ENCODE measurements around the gene STON1. TPM values are rescaled to one million over a fixed set of nuclear protein-coding genes. Genes with fewer than 3 reads are reported as not detected.
"Not testable (repeated sequence)": the region's sequence is repeated elsewhere in the genome, so short reads cannot be mapped to it uniquely, and the experiment has no call there.

Gene STON1
- total RNA-seq, 1 experiment from 2014 or later = 2.2 TPM

- Histone ChIP-seq H3K4me3 (no peak overlapping the region), H3K36me3 (no peaks in the 10 kb centered on the region), H3K9me3 (no peaks in the 10 kb centered on the region), H3K27me3 (no peaks in the 10 kb centered on the region)
- no peak for DNase-seq
These were observed 58.8 kb downstream of the STON1 start for GRCh38 chr2:48588745-48589144.

GRCh38 chr2:48589170-48589767 is 59.3 kb downstream of the STON1 start:
- H3K36me3 ChIP-seq = no peaks in the 10 kb centered on the region

GRCh38 chr2:48590017-48590416 is 60.1 kb downstream of the STON1 start:
- Histone ChIP-seq H3K4me3 (no peak overlapping the region), H3K36me3 (no peaks in the 10 kb centered on the region), H3K27me3 (no peaks in the 10 kb centered on the region), H3K9me3 (no peaks in the 10 kb centered on the region)
- no peak for DNase-seq

More at GRCh38 chr2:48589170-48589767, 59.3 kb downstream of the STON1 start:
- Histone ChIP-seq H3K9me3 (no peaks in the 10 kb centered on the region), H3K4me3 (no peak overlapping the region), H3K27me3 (no peaks in the 10 kb centered on the region)
- DNase-seq = peak; percentile 11

GRCh38 chr2:48592067-48592466 is 62.1 kb downstream of the STON1 start:
- no peaks in the 10 kb centered on the region for H3K27me3 ChIP-seq
- H3K36me3 ChIP-seq = no peaks in the 10 kb centered on the region
- H3K9me3 ChIP-seq = no peaks in the 10 kb centered on the region
- no peak overlapping the region for H3K4me3 ChIP-seq
- DNase-seq = no peak

GRCh38 chr2:48596751-48597150 is 66.8 kb downstream of the STON1 start:
- not testable (repeated sequence) for H3K4me3 ChIP-seq, H3K9me3 ChIP-seq, H3K27me3 ChIP-seq, DNase-seq, H3K36me3 ChIP-seq

- H3K36me3 ChIP-seq = no peaks in the 10 kb centered on the region
- H3K9me3 ChIP-seq = no peaks in the 10 kb centered on the region
- no peak for DNase-seq
- H3K4me3 ChIP-seq = no peak overlapping the region
- H3K27me3 ChIP-seq = no peaks in the 10 kb centered on the region
These were observed 67.5 kb downstream of the STON1 start for GRCh38 chr2:48597492-48597891.

GRCh38 chr2:48600204-48600813 is 70.4 kb downstream of the STON1 start:
- H3K4me3 ChIP-seq = no peak overlapping the region
- H3K9me3 ChIP-seq = no peaks in the 10 kb centered on the region
- no peaks in the 10 kb centered on the region for H3K27me3 ChIP-seq
- DNase-seq = no peak
- H3K36me3 ChIP-seq = no peaks in the 10 kb centered on the region

GRCh38 chr2:48600917-48601316 is 71.0 kb downstream of the STON1 start:
- Histone ChIP-seq H3K27me3 (no peaks in the 10 kb centered on the region), H3K9me3 (no peaks in the 10 kb centered on the region), H3K36me3 (no peaks in the 10 kb centered on the region), H3K4me3 (no peak overlapping the region)
- peak; percentile 60 for DNase-seq

- H3K36me3 ChIP-seq = no peaks in the 10 kb centered on the region
- H3K4me3 ChIP-seq = no peak overlapping the region
- peak; percentile 3 for DNase-seq
- no peaks in the 10 kb centered on the region for H3K27me3 ChIP-seq
- no peaks in the 10 kb centered on the region for H3K9me3 ChIP-seq
These were observed 71.4 kb downstream of the STON1 start for GRCh38 chr2:48601349-48601748.

- no peak for DNase-seq
- Histone ChIP-seq H3K27me3 (no peaks in the 10 kb centered on the region), H3K4me3 (no peak overlapping the region), H3K36me3 (no peaks in the 10 kb centered on the region), H3K9me3 (no peaks in the 10 kb centered on the region)
These were observed 75.7 kb downstream of the STON1 start for GRCh38 chr2:48605482-48606175.

GRCh38 chr2:48607307-48608014 is 77.5 kb downstream of the STON1 start:
- DNase-seq = peak; percentile 26
- Histone ChIP-seq H3K9me3 (no peaks in the 10 kb centered on the region), H3K27me3 (no peaks in the 10 kb centered on the region; the same call in 1 of the 2 replicates), H3K36me3 (no peaks in the 10 kb centered on the region), H3K4me3 (no peak overlapping the region)

- no peaks in the 10 kb centered on the region for H3K9me3 ChIP-seq
- DNase-seq = no peak
- no peaks in the 10 kb centered on the region; the same call in 1 of the 2 replicates for H3K27me3 ChIP-seq
- H3K36me3 ChIP-seq = no peaks in the 10 kb centered on the region
- no peak overlapping the region for H3K4me3 ChIP-seq
These were observed 83.3 kb downstream of the STON1 start for GRCh38 chr2:48613211-48613610.

GRCh38 chr2:48614581-48614980 is 84.6 kb downstream of the STON1 start:
- H3K36me3 ChIP-seq, H3K4me3 ChIP-seq, H3K9me3 ChIP-seq, DNase-seq, H3K27me3 ChIP-seq: not testable (repeated sequence)

GRCh38 chr2:48617618-48618017 is 87.7 kb downstream of the STON1 start, which contains the start of gene GTF2A1L:
Gene GTF2A1L (plus strand): TSS chr2:48617856. CDS start chr2:48617875, 19 bp downstream.
- no peak for DNase-seq
- Histone ChIP-seq H3K4me3 (no peak within 1 kb of the TSS), H3K27me3 (no peaks in the 10 kb centered on the region), H3K9me3 (no peaks in the 10 kb centered on the region), H3K36me3 (no peaks in the 10 kb centered on the region)

- DNase-seq = no peak
- Histone ChIP-seq H3K4me3 (no peak overlapping the region), H3K27me3 (no peaks in the 10 kb centered on the region), H3K9me3 (no peaks in the 10 kb centered on the region), H3K36me3 (no peaks in the 10 kb centered on the region)
These were observed 89.6 kb downstream of the STON1 start for GRCh38 chr2:48619526-48619925.

GRCh38 chr2:48620604-48621003 is 90.7 kb downstream of the STON1 start:
- H3K9me3 ChIP-seq = no peaks in the 10 kb centered on the region
- no peaks in the 10 kb centered on the region for H3K36me3 ChIP-seq
- H3K27me3 ChIP-seq = no peaks in the 10 kb centered on the region
- no peak for DNase-seq
- H3K4me3 ChIP-seq = no peak overlapping the region

GRCh38 chr2:48622691-48623090 is 92.7 kb downstream of the STON1 start:
- not testable (repeated sequence) for DNase-seq

More at GRCh38 chr2:48622691-48623090, 92.7 kb downstream of the STON1 start:
- not testable (repeated sequence) for H3K27me3 ChIP-seq, H3K9me3 ChIP-seq, H3K36me3 ChIP-seq, H3K4me3 ChIP-seq
